HG03135 (cell line): ENCODE results near the gene ITLN2.
"Not testable (repeated sequence)": the region's sequence is repeated elsewhere in the genome, so short reads cannot be mapped to it uniquely, and the experiment has no call there.

Experiments used
- ATAC-seq: cut with Tn5 transposase; IDR thresholded peaks from one replicate; pipeline ENCODE4 v1.9.1; 2021; ENCODE audit warnings: mild to moderate bottlenecking, moderate library complexity; ENCODE audit not compliant: unreplicated experiment

The ITLN2 gene

DNA sequence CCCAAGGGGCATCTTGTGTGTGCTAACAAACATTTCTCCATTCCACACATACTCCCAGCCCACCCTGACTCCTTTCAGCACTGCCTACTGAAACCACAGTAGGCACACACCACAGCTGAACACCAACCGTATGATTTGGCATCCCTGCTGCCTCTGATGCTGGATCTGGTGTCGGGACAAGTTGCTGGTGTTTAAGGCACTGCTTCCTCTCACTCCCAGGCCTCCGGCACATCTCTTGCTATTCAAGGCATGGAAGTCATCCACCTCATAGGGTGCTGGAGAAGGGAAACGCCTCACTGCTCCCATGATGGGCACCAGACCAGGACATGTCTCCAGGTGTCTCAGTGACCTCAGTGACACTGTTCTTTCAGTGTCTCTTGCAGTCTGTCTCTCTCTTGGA is 2.4 kb upstream of the ITLN2 start:
- no peak for ATAC-seq

DNA sequence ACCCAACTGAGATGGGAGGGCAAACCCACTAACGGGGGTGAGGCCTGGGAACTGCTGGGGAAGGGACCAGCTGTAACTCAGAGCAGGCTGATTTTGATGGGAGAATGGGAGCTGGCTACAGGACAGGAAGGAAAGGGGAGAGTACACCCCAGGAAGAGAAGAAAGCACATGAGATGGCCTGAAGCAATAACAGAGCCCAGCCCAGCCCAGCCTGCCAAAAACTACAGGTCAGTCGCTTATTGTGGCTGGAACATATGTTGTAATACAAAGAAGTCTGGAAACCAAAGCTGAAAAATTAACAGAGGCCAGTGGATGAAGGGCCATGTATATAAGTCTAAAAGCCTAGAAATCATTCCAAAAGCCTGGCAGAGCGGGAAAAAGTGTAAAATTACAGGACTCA is 1.6 kb downstream of the ITLN2 start:
- ATAC-seq, result no peak

DNA sequence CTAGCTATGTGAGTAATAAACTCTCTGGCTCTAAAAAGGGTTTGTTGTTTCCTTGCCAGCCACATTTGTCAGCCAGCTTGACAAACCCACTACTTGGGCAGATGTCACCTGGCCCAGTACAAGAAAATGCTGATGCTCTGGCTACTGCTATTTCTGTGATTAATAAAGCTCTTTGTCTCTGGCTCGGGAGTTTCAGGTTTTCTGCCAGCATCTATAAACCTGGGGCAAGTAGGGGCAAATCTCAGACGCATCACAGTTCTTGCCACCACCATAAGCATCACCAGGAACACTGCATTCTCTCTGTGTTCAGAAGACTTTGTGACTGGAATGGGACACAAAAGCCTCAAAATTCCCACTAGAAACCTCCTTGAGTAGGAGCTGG is 2.5 kb downstream of the ITLN2 start:
- no peak for ATAC-seq

DNA sequence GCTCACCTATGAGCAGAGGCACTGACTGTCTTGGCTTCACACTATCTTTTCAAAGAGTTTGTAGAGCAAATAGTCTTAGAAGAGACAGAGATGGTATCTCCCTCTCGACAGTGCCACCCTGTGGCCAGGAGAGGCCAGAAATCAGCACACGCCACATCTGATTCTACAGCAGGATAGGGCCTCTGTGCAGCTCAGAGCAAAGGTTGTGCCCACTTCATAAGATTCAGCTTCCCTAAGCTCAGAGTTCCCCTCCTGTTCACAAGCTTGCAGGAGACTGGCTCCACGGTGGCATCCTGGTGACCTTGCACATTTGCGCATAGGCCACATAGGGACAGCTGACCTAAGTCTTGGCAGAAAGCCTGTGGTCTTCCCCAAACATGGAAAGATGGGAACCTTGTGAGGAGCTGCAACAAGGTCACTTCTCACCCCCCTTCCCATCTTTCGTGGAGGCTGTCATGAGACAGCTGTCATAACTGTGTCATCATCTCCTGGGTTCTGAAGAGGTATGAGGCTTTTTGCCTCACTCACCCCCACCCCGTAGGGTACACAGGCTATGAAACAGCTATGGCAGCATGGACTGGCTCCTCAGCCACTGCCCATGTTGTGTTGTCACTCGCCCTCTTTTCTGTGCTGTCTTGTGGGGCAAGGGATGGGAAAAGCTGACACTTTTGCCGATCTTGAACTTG is 3.0 kb downstream of the ITLN2 start:
- peak; percentile 71 for ATAC-seq

DNA sequence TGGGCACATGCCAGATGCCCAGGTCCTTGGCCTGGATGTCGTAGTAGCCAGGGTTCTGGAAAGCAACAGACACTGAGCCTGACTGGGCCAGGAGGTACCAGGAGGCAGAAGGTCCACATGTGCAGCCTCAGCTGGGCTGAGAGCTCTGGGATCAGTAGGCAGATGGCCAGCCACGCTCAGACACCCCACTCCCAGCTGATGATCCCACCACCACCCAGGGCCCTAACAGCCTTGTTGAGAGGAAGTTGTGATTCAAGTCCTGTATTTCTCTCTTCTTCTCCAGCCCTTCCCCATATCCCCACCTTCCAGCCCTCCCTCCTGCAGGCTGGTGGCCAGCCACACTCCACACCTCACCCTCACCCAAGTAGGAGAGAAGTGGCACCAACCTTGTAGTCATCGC is 4.0 kb downstream of the ITLN2 start:
- ATAC-seq, result no peak

DNA sequence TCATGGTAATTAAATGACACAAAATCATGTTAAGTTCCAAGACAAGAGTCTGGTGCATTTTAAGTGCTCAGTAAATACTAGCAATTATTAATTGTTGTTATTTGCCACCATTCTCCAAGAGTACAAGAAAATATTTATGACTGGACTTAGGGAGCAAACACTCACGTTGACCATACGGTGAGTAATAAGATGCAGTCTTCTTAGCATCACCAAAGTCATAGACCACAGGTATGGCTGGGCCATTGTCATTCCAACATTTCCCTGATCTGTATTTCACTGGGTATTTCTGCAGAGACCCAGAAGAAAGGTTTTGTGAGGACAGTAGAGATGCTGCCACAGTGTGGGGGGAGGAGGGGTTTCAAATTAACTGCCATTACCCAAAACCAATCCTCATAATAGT is 4.7 kb downstream of the ITLN2 start:
- ATAC-seq, result no peak

DNA sequence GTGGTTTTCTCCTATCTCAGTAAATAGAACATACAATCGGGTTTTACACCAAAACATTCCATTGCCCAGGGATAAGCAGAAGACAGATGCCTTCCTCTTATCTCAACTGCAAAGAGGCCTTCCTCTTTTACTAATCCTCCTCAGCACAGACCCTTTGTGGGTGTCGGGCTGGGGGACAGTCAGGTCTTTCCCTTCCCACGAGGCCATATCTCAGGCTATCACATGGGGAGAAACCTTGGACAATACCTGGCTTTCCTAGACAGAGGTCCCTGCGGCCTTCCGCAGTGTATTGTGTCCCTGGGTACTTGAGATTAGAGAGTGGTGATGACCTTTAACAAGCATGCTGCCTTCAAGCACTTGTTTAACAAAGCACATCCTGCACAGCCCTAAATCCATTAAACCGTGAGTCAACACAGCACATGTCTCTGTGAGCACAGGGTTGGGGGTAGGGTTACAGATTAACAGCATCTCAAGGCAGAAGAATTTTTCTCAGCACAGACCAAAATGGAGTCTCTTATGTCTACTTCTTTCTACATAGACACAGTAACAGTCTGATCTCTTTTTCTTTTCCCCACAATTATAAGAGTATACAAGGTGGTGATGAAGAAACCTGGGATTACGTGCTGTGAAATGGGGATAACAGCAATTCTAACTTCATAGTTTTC is 5.3 kb downstream of the ITLN2 start:
- ATAC-seq, result not testable (repeated sequence)

DNA sequence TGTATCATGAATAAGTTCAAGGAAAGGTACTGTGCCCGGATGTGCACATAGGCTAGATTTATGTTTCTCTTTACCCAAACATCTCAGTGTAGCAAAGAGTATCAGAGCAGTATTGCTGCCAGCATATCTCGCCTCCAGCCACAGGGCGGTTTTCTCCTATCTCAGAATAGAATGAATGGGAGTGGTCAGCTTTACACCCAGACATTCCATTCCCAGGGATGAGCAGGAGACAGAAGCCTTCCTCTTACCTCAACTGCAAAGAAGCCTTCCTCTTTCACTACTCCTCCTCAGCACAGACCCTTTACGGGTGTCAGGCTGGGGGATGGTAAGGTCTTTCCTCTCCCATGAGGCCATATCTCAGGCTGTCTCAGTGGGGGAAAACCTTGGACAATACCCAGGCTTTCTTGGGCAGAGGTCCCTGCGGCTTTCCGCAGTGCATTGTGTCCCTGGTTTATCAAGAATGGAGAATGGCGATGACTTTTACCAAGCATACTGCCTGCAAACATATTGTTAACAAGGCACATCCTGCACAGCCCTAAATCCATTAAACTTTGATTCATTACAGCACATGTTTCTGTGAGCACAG is 7.3 kb downstream of the ITLN2 start:
- ATAC-seq, result not testable (repeated sequence)

DNA sequence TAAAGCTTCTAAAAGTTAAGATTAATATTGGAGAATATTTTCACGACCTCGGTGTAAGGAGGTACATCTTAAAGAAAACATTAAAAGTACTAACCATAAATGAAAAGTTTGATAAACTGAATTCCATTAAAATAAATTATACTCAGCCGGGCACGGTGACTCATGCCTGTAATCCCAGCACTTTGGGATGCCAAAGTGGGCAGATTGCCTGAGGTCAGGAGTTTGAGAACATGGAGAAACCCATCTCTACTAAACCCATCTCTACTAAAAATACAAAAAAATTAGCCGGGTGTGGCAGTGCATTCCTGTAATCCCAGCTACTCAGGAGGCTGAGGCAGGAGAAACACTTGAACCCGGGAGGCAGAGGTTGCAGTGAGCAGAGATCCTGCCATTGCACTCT is 8.7 kb downstream of the ITLN2 start:
- ATAC-seq, result not testable (repeated sequence)

DNA sequence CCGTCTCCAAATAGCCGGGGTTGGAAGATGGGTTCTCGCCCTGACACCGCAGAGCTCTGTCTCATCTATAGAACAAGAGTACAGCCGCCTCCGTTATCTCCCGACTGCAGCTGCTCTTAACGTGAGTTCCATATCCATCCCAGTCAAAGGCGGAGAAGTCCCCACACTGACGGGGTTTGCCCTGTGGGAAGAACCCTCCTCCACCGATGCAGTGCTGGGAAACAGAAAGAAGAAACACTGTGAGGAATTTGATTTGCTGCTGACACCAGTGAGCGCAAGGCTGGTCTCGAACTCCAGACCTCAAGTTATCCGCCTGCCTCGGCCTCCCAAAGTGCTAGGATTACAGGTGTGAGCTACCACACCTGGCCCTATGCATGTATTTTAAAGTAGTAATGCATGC is 9.5 kb downstream of the ITLN2 start:
- ATAC-seq, result no peak

- ATAC-seq, result no peak
These were observed 11.7 kb downstream of the ITLN2 start for GRCh38 chr1:160942926-160943325.

GRCh38 chr1:160936666-160937065 is 17.9 kb downstream of the ITLN2 start:
- not testable (repeated sequence) for ATAC-seq

GRCh38 chr1:160935527-160936258 is 18.9 kb downstream of the ITLN2 start:
- no peak for ATAC-seq

- ATAC-seq, result not testable (repeated sequence)
These were observed 21.3 kb downstream of the ITLN2 start for GRCh38 chr1:160933305-160933704.

DNA sequence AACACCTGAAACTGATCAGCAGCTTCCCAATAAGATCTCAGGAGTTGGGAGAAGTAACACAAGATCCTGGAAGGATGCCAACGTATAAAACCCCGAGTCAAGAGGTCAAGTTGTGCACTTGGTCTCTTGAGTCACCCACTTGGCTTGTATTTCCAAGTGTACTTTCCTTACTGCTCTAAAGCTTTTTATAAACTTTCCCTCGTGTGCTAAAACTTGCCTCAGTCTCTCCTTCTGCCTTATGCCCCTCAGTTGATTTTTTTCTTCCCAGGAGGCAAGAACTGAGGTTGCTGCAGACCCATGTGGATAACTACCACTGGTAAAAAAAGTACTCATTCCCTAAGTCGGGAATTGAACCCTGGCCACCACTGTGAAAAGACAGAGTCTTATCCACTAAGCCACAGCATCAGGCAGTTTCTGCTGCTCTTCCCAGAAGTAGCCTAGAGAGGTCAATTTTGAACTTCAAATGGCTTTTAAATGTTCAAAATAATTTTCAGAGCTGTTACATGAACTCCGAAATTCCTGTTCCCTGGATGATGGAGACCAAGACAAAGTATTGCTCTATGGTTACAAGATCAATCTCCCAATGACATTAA is 28.9 kb downstream of the ITLN2 start:
- no peak for ATAC-seq

GRCh38 chr1:160924791-160925651 is 29.6 kb downstream of the ITLN2 start:
- no peak for ATAC-seq

DNA sequence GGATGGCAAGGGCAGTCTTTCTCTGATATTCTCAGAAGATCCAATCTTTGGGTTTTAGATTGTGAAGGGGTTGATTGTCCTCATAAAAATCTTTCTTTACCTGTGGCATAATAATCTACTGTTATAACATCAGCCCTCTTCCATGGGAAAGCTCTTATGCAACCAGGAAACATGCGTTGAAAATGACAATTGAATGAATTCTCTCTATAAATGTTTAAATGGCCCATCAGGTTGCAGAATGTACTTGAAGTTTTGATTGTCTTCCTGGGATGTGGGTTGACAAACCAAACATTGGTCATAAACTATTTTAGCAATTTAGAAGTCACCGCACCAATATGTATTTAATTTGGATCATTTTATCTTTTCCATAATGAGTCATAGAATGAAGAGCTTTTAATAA is 37.9 kb downstream of the ITLN2 start:
- no peak for ATAC-seq

GRCh38 chr1:160913229-160913628 is 41.4 kb downstream of the ITLN2 start:
- ATAC-seq, result not testable (repeated sequence)

- ATAC-seq, result no peak
These were observed 42.7 kb downstream of the ITLN2 start for GRCh38 chr1:160911925-160912324.

DNA sequence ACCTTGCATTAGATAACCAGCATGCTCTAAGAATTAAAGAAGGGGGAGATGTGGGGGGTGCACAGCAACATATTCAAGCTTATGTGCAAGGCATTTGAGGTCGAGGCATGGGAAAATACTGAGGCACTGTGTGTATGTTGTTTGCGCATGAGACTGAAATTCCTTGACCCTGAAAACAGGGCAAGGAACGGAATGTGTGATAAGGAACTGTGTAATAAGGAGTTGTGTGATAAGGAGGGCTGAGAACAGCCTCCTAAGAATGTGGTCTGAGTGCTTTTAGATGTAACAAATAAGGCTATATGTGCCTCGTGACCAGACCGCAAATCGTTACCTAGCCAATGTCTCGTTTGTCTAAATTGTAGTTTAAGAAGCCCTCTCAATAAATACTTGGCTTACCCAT is 43.2 kb downstream of the ITLN2 start:
- ATAC-seq, result no peak
